Measurements from ENCODE around the gene CHTF18. TPM values are rescaled to one million over a fixed set of nuclear protein-coding genes. Genes with fewer than 3 reads are reported as not detected.
A peak's percentile ranks its signal among the peaks of the same experiment; 100 is the strongest.

CHTF18 gene
- total RNA-seq, 1 donor from 2014 or later: 14.8 TPM

DNA sequence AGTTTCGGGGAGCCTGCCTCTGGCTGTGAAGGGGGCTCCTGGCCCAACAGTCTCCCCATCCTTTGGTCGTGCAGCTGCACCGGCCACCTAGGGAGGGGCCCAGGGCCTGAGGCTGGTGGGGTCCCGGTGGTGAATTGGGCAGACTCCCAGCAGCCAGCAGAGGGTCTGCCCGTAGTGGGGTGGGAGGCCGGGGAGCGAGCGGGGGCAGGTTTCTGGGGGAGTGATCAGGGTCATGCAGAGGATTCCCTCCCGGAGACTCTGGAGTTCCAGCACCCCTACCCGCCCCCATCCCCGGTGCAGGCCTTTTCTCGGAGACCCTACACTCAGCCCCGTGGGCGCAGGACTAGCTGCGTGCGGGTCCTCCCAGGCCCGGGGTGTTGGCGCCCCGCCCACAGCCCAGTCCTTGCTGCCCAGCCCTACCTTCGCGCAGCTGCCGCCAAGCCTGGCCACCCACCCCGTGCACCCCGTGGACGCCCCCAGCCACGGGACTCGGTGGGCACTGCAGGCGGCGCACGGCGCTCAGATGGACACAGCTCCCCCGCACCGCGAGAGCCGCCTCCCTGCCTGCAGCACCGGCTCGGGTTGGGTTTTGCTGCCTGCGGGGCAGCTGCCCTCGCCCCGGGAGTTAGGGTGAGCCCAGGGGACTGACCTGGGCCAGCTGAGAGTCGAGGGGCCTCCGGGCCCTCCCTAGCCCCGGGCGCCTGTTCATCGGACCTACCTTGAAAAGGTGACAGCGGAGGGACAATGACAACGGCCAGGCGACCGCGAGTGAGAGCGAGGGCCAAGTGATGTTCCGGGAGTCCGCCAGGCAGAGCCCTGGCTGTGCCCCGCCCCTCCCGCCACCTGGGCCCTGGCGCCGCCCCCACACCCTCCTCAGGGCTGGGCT, 11.8 kb downstream of the CHTF18 start, which contains the start of gene GNG13:
TSS of gene GNG13 (minus strand) at position 787 of the 886 bp plus-strand sequence. CDS start 1,657 bp downstream, outside the sequence.
- Histone ChIP-seq H3K9me3 (ENCODE audit: insufficient read depth, low read depth, low read length) (no peaks in the 10 kb centered on the region), H3K27me3 (ENCODE audit: insufficient read depth, low read length) (peaks cover 19% of the 10 kb centered on the region), H3K4me3 (ENCODE audit: insufficient read depth, low read depth, low read length) (no peak within 1 kb of the TSS), H3K36me3 (ENCODE audit: insufficient read depth, low read length) (no peaks in the 10 kb centered on the region), H3K27ac (ENCODE audit: low read depth, low read length) (no peak within 1 kb of the TSS), H2AFZ (ENCODE audit: low read depth, low read length) (no peak within 1 kb of the TSS), H3K4me2 (ENCODE audit: low read length) (no peak within 1 kb of the TSS), H3K9ac (ENCODE audit: low read length) (no peak within 1 kb of the TSS), H4K20me1 (ENCODE audit: insufficient read depth, low read length) (peaks cover 6% of the 10 kb centered on the region), H3K4me1 (ENCODE audit: insufficient read depth, low read length) (no peaks in the 10 kb centered on the region), H3K79me2 (ENCODE audit: insufficient read depth, low read length) (no peaks in the 10 kb centered on the region)
- Mint-ChIP-seq H3K4me3 (ENCODE audit: unreplicated experiment) (no peak within 1 kb of the TSS), H3K27ac (ENCODE audit: unreplicated experiment) (no peak within 1 kb of the TSS), H3K9me3 (ENCODE audit: unreplicated experiment) (no peaks in the 10 kb centered on the region), H3K36me3 (ENCODE audit: low read depth, unreplicated experiment) (peaks cover 4% of the 10 kb centered on the region), H3K4me1 (ENCODE audit: low read depth, unreplicated experiment) (no peaks in the 10 kb centered on the region), H3K27me3 (ENCODE audit: low read depth, unreplicated experiment) (no peaks in the 10 kb centered on the region)
- FAIRE-seq (no peak), DNase-seq (ENCODE audit: low read depth) (no peak)
- peak; percentile 91 for TF ChIP-seq EZH2 (IDR thresholded peaks at IDR 0.05; ENCODE audit: insufficient read depth, low read length)
- TF ChIP-seq, protein P1, sequence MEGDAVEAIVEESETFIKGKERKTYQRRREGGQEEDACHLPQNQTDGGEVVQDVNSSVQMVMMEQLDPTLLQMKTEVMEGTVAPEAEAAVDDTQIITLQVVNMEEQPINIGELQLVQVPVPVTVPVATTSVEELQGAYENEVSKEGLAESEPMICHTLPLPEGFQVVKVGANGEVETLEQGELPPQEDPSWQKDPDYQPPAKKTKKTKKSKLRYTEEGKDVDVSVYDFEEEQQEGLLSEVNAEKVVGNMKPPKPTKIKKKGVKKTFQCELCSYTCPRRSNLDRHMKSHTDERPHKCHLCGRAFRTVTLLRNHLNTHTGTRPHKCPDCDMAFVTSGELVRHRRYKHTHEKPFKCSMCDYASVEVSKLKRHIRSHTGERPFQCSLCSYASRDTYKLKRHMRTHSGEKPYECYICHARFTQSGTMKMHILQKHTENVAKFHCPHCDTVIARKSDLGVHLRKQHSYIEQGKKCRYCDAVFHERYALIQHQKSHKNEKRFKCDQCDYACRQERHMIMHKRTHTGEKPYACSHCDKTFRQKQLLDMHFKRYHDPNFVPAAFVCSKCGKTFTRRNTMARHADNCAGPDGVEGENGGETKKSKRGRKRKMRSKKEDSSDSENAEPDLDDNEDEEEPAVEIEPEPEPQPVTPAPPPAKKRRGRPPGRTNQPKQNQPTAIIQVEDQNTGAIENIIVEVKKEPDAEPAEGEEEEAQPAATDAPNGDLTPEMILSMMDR (IDR thresholded peaks at IDR 0.05; ENCODE audit: insufficient read depth, low read depth, low read length): no peak

DNA sequence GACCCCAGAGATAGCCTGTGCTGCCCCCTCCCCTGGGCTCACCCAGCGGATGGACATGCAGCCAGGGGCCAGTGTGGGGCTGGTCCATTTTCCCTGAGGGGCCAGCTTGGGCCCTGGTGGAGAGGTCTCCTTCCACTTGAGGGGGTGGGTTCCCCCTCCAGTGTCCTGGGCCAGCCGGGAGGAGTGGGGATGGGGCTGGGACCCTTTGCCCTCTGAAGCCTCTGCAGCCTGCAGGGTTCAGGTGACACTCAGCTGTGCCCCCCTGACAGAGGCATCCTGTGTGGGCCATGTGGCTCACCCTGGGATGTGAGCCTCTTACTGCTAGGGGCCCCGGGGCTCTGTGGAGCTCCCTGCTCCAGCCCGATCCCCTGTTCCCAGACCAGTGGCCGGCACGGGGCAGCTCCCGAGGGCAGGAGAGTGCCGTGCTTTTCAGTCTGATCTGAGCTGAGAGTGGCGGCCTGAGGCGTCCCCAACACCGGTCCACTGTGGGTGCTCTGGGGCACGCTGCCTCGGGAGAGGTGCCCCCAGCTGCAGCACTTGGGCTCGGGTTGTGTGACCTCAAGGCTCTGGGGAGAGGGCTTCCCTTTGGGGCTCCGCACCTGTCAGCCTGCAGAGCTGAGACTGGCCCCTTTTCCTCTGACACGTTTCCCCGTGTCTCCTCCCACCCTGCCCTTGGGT, 12.6 kb downstream of the CHTF18 start:
- DNase-seq (ENCODE audit: low read depth): no peak
- Histone ChIP-seq H4K20me1 (ENCODE audit: insufficient read depth, low read length) (peaks cover 6% of the 10 kb centered on the region), H3K27ac (ENCODE audit: low read depth, low read length) (no peak overlapping the region), H3K9me3 (ENCODE audit: insufficient read depth, low read depth, low read length) (no peaks in the 10 kb centered on the region), H3K4me2 (ENCODE audit: low read length) (no peak overlapping the region), H3K27me3 (ENCODE audit: insufficient read depth, low read length) (peaks cover 19% of the 10 kb centered on the region), H3K9ac (ENCODE audit: low read length) (no peak overlapping the region), H3K36me3 (ENCODE audit: insufficient read depth, low read length) (no peaks in the 10 kb centered on the region), H3K79me2 (ENCODE audit: insufficient read depth, low read length) (no peaks in the 10 kb centered on the region), H3K4me1 (ENCODE audit: insufficient read depth, low read length) (no peaks in the 10 kb centered on the region), H3K4me3 (ENCODE audit: insufficient read depth, low read depth, low read length) (no peak overlapping the region), H2AFZ (ENCODE audit: low read depth, low read length) (no peak overlapping the region)
- Mint-ChIP-seq H3K27ac (ENCODE audit: unreplicated experiment) (no peak overlapping the region), H3K27me3 (ENCODE audit: low read depth, unreplicated experiment) (no peaks in the 10 kb centered on the region), H3K9me3 (ENCODE audit: unreplicated experiment) (no peaks in the 10 kb centered on the region), H3K36me3 (ENCODE audit: low read depth, unreplicated experiment) (peaks cover 4% of the 10 kb centered on the region), H3K4me1 (ENCODE audit: low read depth, unreplicated experiment) (no peaks in the 10 kb centered on the region), H3K4me3 (ENCODE audit: unreplicated experiment) (no peak overlapping the region)
- no peak for FAIRE-seq
- TF ChIP-seq EZH2 (IDR thresholded peaks at IDR 0.05; ENCODE audit: insufficient read depth, low read length): peak; percentile 25
- TF ChIP-seq, protein P1 (IDR thresholded peaks at IDR 0.05; ENCODE audit: insufficient read depth, low read depth, low read length): no peak
